Measurements from ENCODE around the gene ANKRD12. TPM values are rescaled to one million over a fixed set of nuclear protein-coding genes. Genes with fewer than 3 reads are reported as not detected.

ANKRD12 gene
- total RNA-seq, 1 experiment from 2014 or later: 23.5 TPM

DNA sequence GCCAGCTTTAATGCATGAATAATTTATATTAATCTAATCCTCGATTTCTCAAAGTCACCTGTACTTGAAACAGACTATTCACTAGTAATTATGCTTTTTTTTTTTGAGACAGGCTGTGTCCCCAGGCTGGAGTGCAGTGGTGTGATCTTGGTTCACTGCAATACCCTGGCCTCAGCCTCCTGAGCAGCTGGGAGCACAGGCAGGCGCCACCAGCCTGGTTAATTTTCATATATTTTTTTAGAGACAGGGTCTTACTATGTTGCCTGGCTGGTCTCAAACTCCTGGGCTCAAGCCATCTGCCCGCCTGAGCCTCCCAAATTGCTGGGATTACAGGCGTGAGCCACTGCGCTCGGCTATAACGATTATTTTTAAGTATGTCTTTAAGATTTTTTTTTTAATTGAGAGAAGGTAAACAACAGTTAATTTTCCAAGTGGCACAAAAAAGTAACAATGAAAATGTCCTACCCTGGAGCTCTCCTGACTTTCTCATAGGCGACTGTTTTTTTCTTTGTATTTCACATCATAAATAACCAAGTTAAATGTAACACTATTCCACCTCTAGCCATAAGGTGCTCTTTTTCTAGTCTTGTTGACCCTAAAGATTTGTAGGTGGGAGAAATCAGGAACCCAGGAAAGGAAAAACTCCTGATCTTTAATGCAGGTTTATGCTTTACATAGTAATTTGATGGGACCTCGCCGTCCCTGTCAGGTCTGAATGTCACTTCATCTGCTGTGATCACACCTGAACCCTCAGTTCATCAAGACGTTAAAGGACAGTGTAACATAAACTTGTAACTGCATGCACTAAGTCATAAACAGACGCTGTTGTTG lies 1.3 kb upstream of the ANKRD12 start:
- Histone ChIP-seq H3K9me3 (ENCODE audit: control insufficient read depth in 1 of 2, insufficient read depth in 1 of 2, low read depth in 1 of 2, low read length in 2 of 2) (no peaks in the 10 kb centered on the region), H3K79me2 (ENCODE audit: insufficient read depth, low read length) (peaks cover 50% of the 10 kb centered on the region), H2AFZ (ENCODE audit: low read depth, low read length, poor library complexity, severe bottlenecking) (no peak overlapping the region), H3K27ac (ENCODE audit: low read depth, low read length) (peak overlapping the region; percentile 97), H3K4me3 (replicated peaks in 1 of 2; ENCODE audit: low read depth in 1 of 2, low read length in 2 of 2) (peak overlapping the region; percentile 61 to 71), H3K9me2 (ENCODE audit: insufficient read depth) (no peaks in the 10 kb centered on the region), H4K20me1 (ENCODE audit: insufficient read depth) (no peaks in the 10 kb centered on the region), H3K4me2 (ENCODE audit: low read length) (peak overlapping the region; percentile 90), H3K36me3 (ENCODE audit: control insufficient read depth in 1 of 2, insufficient read depth in 2 of 2, low read length in 2 of 2) (peaks cover 9 to 15% of the 10 kb centered on the region in 2 experiments; a peak in 3 of 4 replicates), H3K27me3 (ENCODE audit: insufficient read depth, low read length) (no peaks in the 10 kb centered on the region), H3K9ac (ENCODE audit: low read length) (peak overlapping the region; percentile 75), H3K4me1 (ENCODE audit: control insufficient read depth in 1 of 2, insufficient read depth in 2 of 2, low read length in 2 of 2) (peaks cover 17 to 26% of the 10 kb centered on the region in 2 experiments; a peak in 3 of 4 replicates)
- ChIA-PET CTCF (interaction anchor here (1.0 kb wide), 2 partner anchors 8 to 231 kb away, joined by 3 read pairs; no protein-coding TSS in a partner anchor), RAD21 (ENCODE audit: low non-redundant PET in 1 of 2, low total read pairs in 2 of 2, uncharacterized antibody in 2 of 2, unreplicated experiment in 2 of 2) (no interaction called here), POLR2A (interaction anchor here (1.2 kb wide), 1 partner anchor 32 kb away, joined by 3 read pairs; no protein-coding TSS in a partner anchor)
- intact Hi-C loops (cut with micrococcal nuclease): loop anchor here (5.0 kb wide), 1 partner anchor 342 kb away; the partner anchor contains the start of gene RALBP1
- TF ChIP-seq SIN3A (IDR thresholded peaks at IDR 0.05; ENCODE audit: low read depth) (0 out of 2 replicates have a peak, but pooled peaks have one; percentile 61), ZFX (IDR thresholded peaks at IDR 0.05) (no peak), YY1 (IDR thresholded peaks at IDR 0.05; ENCODE audit: extremely low read depth, insufficient replicate concordance, low read depth, low read length) (no peak)
- BruUV-seq (replicated peaks): no TSS peak
- no peak for DNase-seq (ENCODE audit: low read depth, low spot score)
- no peak for ATAC-seq

DNA sequence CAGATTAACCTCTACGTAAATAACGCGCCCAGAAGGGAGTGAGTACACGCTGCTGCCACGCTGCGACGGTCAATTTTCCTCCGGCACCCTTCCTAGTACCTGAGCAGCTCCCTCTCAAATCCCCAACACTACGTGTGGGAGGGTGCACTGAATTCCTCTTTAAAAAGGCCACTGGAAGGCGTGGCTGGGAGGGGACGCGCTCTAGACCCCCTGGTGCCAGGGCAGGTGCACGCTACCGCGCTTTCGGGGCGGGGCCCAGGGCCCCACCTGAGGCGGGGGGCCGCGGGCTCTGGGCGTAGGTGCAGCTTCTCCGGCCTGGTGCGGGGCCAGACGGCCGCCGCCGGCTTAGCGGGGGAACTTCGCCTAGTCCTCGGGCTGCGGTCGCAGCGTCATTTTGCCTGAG lies 668 bp upstream of the ANKRD12 start:
- ATAC-seq: peak; percentile 33
- peak overlapping the region; percentile 90 for H3K4me2 ChIP-seq (ENCODE audit: low read length)
- H2AFZ ChIP-seq (ENCODE audit: low read depth, low read length, poor library complexity, severe bottlenecking): no peak overlapping the region
- no peaks in the 10 kb centered on the region for H3K27me3 ChIP-seq (ENCODE audit: insufficient read depth, low read length)
- BruUV-seq (replicated peaks): TSS peak; percentile 59
- intact Hi-C loops (cut with micrococcal nuclease): loop anchor here (2.0 to 5.0 kb wide), 2 partner anchors 33 to 341 kb away; partner anchors contain the start of genes NDUFV2 and RALBP1
- TF ChIP-seq, protein P1, sequence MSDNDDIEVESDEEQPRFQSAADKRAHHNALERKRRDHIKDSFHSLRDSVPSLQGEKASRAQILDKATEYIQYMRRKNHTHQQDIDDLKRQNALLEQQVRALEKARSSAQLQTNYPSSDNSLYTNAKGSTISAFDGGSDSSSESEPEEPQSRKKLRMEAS (IDR thresholded peaks at IDR 0.05): peak; percentile 61
- no peak for TF ChIP-seq CEBPB (IDR thresholded peaks at IDR 0.05; ENCODE audit: low read depth)
- TF ChIP-seq POLR2AphosphoS5 (IDR thresholded peaks at IDR 0.05; ENCODE audit: low read depth, low read length): peak; percentile 59
- TF ChIP-seq SIN3A (IDR thresholded peaks at IDR 0.05; ENCODE audit: low read depth): peak; percentile 37
- TF ChIP-seq POLR2A (IDR thresholded peaks at IDR 0.05; ENCODE audit: borderline replicate concordance, extremely low read depth, insufficient read depth, insufficient read length): peak; percentile 37
- TF ChIP-seq CBX3 (IDR thresholded peaks at IDR 0.05; ENCODE audit: low read depth): peak; percentile 20; the same call in 1 of the 2 replicates
- no peak for TF ChIP-seq EZH2phosphoT487 (IDR thresholded peaks at IDR 0.05; ENCODE audit: borderline replicate concordance)
- TF ChIP-seq ZFX (IDR thresholded peaks at IDR 0.05): peak; percentile 26; the same call in 1 of the 2 replicates
- TF ChIP-seq SP1 (IDR thresholded peaks at IDR 0.05; ENCODE audit: low read depth): no peak
- H3K27ac ChIP-seq (ENCODE audit: low read depth, low read length): peak overlapping the region; percentile 97
- H3K4me3 ChIP-seq (replicated peaks in 1 of 2; ENCODE audit: low read depth in 1 of 2, low read length in 2 of 2): peak overlapping the region; percentile 61 to 71
- H3K9ac ChIP-seq (ENCODE audit: low read length): peak overlapping the region; percentile 75
- peaks cover 8 to 10% of the 10 kb centered on the region in 2 experiments; a peak in 3 of 4 replicates for H3K36me3 ChIP-seq (ENCODE audit: control insufficient read depth in 1 of 2, insufficient read depth in 2 of 2, low read length in 2 of 2)
- H4K20me1 ChIP-seq (ENCODE audit: insufficient read depth): no peaks in the 10 kb centered on the region
- peak; percentile 43 for DNase-seq (ENCODE audit: low read depth, low spot score)
- POLR2A ChIA-PET: interaction anchor here (1.2 kb wide), 1 partner anchor 32 kb away, joined by 3 read pairs; no protein-coding TSS in a partner anchor
- peaks cover 50% of the 10 kb centered on the region for H3K79me2 ChIP-seq (ENCODE audit: insufficient read depth, low read length)
- H3K4me1 ChIP-seq (ENCODE audit: control insufficient read depth in 1 of 2, insufficient read depth in 2 of 2, low read length in 2 of 2): peaks cover 17 to 26% of the 10 kb centered on the region in 2 experiments; a peak in 3 of 4 replicates
- H3K9me2 ChIP-seq (ENCODE audit: insufficient read depth): no peaks in the 10 kb centered on the region
- CTCF ChIA-PET: interaction anchor here (1.0 kb wide), 2 partner anchors 9 to 230 kb away, joined by 3 read pairs; no protein-coding TSS in a partner anchor
- H3K9me3 ChIP-seq (ENCODE audit: control insufficient read depth in 1 of 2, insufficient read depth in 1 of 2, low read depth in 1 of 2, low read length in 2 of 2): no peaks in the 10 kb centered on the region
- RAD21 ChIA-PET (ENCODE audit: low non-redundant PET in 1 of 2, low total read pairs in 2 of 2, uncharacterized antibody in 2 of 2, unreplicated experiment in 2 of 2): no interaction called here
